Testis (tissue), 2 donors: ENCODE data around the gene SLC16A3.

ENCODE experiments used
- CTCF ChIP-seq, 3 experiments: fragments of 450-650 bp in 2 of 3; fragments of 200-600 bp in 1 of 3; sonication (generic) in 1 of 3; IDR thresholded peaks; one replicate each; pipeline ENCODE4 v1.5.1; 2016 to 2019; ENCODE audit warnings: antibody characterized with exemption in 3 of 3, mild to moderate bottlenecking in 2 of 3, moderate library complexity in 1 of 3
- POLR2A ChIP-seq: fragments of 450-650 bp; IDR thresholded peaks from one replicate; pipeline ENCODE4 v1.6.1; 2017; ENCODE audit warnings: antibody characterized with exemption, mild to moderate bottlenecking, moderate library complexity

DNA sequence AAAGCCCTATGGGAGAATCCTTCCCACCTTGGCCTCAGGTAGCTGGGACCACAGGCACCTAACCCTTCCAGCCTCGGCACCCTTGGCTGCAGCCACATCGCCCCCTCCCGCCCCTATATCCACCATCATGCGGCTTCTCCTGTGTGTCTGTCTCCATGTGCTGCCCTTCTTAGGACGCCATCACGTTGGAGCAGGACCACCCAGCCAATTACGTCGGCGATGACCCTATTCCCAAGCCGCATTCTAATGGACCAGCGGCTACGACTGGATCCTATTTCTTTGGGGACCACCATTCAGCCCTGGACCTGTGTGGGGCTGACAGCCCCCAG lies 12.9 kb upstream of the SLC16A3 start:
- TF ChIP-seq CTCF (IDR thresholded peaks at IDR 0.05) (no peak), POLR2A (no peak)
